Duodenal mucosa (tissue), 2 donors: ENCODE measurements around the gene JMJD8.

Experiments
- H3K27ac ChIP-seq: one replicate; pipeline ENCODE4 v1.7.0; 2013; ENCODE audit warnings: low read depth, low read length
- H3K27me3 ChIP-seq, 2 donors: one replicate each; pipeline ENCODE4 v1.7.0; 2013; ENCODE audit warnings: low read length in 2 of 2, control low read depth in 1 of 2; ENCODE audit not compliant: insufficient read depth in 2 of 2, control insufficient read depth in 1 of 2
- H3K36me3 ChIP-seq, 2 donors: one replicate each; pipeline ENCODE4 v1.7.0; 2013; ENCODE audit warnings: low read length in 2 of 2, control low read depth in 1 of 2; ENCODE audit not compliant: insufficient read depth in 2 of 2, control insufficient read depth in 1 of 2
- H3K4me1 ChIP-seq, 2 donors: one replicate each; pipeline ENCODE4 v1.7.0; 2013; ENCODE audit warnings: low read length in 2 of 2, control low read depth in 1 of 2; ENCODE audit not compliant: insufficient read depth in 2 of 2, control insufficient read depth in 1 of 2
- H3K4me3 ChIP-seq, 2 donors: one replicate each; pipeline ENCODE4 v1.7.0; 2013; ENCODE audit warnings: low read length in 2 of 2, low read depth in 1 of 2
- H3K9ac ChIP-seq, 2 donors: one replicate each; pipeline ENCODE4 v1.7.0; 2013; ENCODE audit warnings: low read length in 2 of 2, low read depth in 1 of 2
- H3K9me3 ChIP-seq, 2 donors: one replicate each; pipeline ENCODE4 v1.7.0; 2013; ENCODE audit warnings: low read length in 2 of 2, control low read depth in 1 of 2; ENCODE audit not compliant: control insufficient read depth in 1 of 2

JMJD8 gene

DNA sequence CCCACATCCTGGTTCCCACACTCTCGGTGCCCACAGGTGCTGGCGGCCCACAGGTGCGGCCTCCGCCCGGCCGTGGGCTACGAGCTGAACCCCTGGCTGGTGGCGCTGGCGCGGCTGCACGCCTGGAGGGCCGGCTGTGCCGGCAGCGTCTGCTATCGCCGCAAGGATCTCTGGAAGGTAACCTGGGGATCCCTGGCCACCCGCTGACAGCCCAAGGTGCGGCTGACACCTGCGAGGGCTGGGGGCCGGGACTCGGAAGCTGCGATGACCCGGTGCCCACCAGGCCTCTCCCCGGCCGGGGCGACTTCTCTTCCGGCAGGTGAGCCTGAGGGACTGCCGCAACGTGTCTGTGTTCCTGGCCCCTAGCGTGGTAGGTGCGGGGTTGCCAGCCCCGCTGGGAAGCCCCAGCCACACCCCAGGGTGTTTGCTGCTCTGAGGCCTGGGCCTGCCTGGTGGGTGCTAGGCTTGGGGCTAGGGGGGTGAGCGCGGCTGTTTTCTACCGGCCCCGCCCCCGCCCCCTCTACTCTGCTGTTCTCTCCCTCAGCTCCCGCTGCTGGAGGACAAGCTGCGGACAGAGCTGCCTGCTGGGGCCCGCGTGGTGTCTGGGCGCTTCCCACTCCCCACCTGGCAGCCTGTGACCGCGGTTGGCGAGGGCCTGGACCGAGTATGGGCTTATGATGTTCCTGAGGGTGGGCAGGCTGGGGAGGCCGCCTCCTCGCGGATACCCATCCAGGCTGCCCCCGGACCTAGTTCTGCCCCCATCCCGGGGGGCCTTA lies 37.8 kb upstream of the JMJD8 start:
- H3K36me3 ChIP-seq: no peaks in the 10 kb centered on the region
- H3K4me3 ChIP-seq: peak overlapping the region; percentile 76 to 77
- peaks cover 20 to 39% of the 10 kb centered on the region in 2 donors for H3K4me1 ChIP-seq
- H3K27ac ChIP-seq: no peak overlapping the region
- peaks cover 15 to 27% of the 10 kb centered on the region in 2 donors for H3K27me3 ChIP-seq
- no peak overlapping the region for H3K9ac ChIP-seq
- H3K9me3 ChIP-seq: no peaks in the 10 kb centered on the region

DNA sequence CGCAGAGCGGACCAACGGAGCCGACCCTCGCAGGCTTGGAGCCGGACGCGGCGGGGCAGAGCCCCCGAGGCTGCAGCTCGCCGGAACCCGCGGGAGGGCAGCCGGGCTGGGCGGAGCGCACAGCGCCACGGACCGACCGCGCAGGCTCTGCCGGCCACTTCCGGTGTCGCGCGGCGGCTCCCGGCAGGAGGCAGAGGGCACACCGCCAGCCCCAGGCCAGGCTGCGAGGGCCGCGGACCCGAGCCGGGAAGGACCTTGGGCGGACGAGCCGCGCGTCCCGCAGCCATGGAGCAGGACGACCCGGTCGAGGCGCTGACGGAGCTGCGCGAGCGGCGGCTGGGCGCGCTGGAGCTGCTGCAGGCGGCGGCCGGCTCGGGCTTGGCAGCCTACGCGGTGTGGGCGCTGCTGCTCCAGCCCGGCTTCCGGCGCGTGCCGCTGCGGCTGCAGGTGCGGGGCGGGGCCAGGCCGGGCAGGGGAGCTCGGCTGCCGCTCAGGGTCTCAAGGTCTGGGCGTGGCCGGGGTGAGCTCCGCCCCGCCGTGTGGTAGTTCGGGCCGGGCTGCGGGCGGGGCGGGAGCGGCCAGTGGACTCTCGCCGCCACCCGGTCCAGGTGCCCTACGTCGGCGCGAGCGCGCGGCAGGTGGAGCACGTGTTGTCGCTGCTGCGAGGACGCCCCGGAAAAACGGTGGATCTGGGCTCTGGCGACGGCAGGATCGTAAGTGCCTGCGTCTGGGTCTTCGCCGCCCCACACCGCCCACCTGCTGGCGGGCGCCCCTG lies 37.0 kb upstream of the JMJD8 start, which contains the start of gene ANTKMT:
TSS of gene ANTKMT (plus strand) at position 157 of the 775 bp plus-strand sequence. CDS start at position 286, 129 bp downstream.
- Histone ChIP-seq H3K27me3 (peaks cover 18 to 30% of the 10 kb centered on the region in 2 donors), H3K27ac (peak within 1 kb of the TSS; percentile 75), H3K9me3 (no peaks in the 10 kb centered on the region), H3K4me3 (peak within 1 kb of the TSS; percentile 76 to 77), H3K4me1 (peaks cover 24 to 39% of the 10 kb centered on the region in 2 donors), H3K9ac (peak within 1 kb of the TSS; percentile 63 to 77), H3K36me3 (no peaks in the 10 kb centered on the region)

DNA sequence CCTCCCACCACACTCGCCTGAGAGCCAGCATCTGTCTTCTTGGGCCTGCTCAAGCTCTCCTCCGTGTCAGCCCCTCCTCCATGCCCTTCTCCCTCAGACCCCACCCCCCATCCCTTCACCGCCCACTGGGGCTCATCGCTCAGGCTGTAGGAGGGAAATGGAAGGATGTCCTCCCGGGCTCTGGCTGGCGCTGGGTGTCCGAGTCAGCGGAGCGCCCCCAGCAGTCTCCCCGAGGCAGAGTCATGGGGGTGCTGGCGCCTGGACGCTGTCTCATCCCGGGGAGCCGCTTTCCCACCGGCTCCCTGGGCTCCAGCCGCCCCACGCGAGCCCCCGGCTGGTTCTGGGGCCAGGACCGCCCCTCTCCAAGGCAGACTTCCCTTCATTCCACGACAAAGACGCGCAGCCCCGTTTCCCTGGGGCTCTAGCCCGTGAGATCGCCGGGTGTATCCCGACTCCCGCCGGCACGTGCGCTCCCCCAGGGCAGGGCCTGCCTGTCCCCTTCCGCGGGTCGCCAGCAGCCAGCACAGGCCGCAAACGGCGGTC lies 36.4 kb upstream of the JMJD8 start:
- Histone ChIP-seq H3K4me3 (peak overlapping the region; percentile 76 to 77), H3K4me1 (peaks cover 27 to 41% of the 10 kb centered on the region in 2 donors), H3K27ac (peak overlapping the region; percentile 75), H3K9me3 (no peaks in the 10 kb centered on the region), H3K36me3 (no peaks in the 10 kb centered on the region), H3K27me3 (peaks cover 15 to 28% of the 10 kb centered on the region in 2 donors), H3K9ac (peak overlapping the region; percentile 63 to 77)

DNA sequence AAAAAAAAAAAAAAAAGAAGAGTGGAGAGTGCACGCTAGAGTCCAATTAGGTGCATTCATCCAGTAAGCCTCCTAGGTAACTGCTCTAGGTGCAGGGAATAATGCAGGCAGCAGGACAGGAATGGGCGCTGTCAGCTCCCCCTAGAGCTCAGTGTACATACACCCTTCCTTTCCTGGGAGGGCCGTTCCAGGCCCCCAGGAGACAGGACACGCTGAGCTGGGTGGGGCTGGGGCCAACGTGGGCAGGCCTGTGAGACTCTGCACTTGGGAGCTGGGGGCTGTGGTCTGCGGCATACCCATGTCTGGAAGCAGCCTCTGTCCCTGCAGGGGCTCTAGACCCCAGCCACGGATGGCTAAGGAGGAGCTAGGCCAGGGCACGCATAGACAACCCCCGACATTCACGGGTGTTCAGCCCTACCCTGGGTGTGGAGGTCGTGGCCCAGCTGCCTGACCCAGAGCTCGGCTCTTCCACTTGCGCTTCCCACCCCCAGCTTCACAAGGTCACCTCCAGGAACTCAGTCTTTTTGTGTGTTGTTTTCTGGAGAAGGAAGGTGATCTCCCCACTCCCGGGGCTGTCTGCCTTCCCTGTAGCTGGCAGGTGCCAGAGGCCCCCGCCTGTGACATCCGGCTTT lies 35.8 kb upstream of the JMJD8 start:
- H3K27ac ChIP-seq: no peak overlapping the region
- H3K9ac ChIP-seq: peak overlapping the region; percentile 63 to 77
- peaks cover 12 to 22% of the 10 kb centered on the region in 2 donors for H3K27me3 ChIP-seq
- no peaks in the 10 kb centered on the region for H3K36me3 ChIP-seq
- H3K4me1 ChIP-seq: peaks cover 27 to 41% of the 10 kb centered on the region in 2 donors
- H3K4me3 ChIP-seq: peak overlapping the region; percentile 76 to 77
- no peaks in the 10 kb centered on the region for H3K9me3 ChIP-seq

DNA sequence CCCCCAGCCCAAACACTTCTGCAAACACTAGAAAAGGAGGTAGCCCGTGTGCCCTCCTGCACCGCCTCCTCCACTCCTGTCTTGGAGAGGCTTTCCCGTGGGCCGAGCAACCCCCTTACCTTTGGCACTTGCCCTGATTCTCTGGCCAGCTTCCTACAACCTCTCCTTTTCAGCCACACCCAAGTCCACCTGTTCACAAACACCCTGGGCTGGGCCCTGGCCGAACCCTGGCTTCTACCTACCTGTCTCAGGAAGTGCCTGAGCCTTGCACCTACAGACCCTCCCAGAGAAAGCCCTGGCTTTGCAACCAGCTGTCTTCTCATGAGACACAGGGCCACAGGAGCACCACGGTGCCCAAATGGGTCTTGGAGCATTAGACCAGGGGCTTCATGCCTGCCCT lies 34.8 kb upstream of the JMJD8 start:
- Histone ChIP-seq H3K27me3 (peaks cover 12 to 24% of the 10 kb centered on the region in 2 donors), H3K36me3 (no peaks in the 10 kb centered on the region), H3K4me3 (peak overlapping the region; percentile 7 to 25), H3K9me3 (no peaks in the 10 kb centered on the region), H3K9ac (no peak overlapping the region), H3K27ac (no peak overlapping the region), H3K4me1 (peaks cover 27 to 45% of the 10 kb centered on the region in 2 donors)

DNA sequence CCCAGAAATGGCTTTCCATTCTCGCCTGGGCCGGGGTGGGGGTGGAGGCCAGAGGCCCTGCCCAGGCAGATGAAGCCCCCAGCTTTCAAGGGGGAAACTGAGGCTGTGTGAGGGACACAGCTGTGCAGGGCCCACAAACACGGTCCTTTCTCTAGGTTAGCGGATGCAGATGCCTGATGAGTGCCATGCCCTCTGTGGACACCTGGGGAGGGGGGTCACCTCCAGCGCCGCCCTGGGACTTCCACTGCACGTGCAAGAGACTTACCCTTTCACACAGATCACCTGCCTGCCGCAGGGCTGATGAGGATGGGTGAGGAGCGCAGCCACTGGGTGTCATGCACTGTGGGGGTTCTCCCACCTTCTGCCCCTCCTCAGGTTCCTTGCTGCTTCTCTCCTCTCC lies 34.3 kb upstream of the JMJD8 start:
- peaks cover 27 to 45% of the 10 kb centered on the region in 2 donors for H3K4me1 ChIP-seq
- H3K27ac ChIP-seq: no peak overlapping the region
- H3K36me3 ChIP-seq: no peaks in the 10 kb centered on the region
- H3K27me3 ChIP-seq: peaks cover 12 to 25% of the 10 kb centered on the region in 2 donors
- no peak overlapping the region for H3K4me3 ChIP-seq
- H3K9ac ChIP-seq: no peak overlapping the region
- H3K9me3 ChIP-seq: no peaks in the 10 kb centered on the region

DNA sequence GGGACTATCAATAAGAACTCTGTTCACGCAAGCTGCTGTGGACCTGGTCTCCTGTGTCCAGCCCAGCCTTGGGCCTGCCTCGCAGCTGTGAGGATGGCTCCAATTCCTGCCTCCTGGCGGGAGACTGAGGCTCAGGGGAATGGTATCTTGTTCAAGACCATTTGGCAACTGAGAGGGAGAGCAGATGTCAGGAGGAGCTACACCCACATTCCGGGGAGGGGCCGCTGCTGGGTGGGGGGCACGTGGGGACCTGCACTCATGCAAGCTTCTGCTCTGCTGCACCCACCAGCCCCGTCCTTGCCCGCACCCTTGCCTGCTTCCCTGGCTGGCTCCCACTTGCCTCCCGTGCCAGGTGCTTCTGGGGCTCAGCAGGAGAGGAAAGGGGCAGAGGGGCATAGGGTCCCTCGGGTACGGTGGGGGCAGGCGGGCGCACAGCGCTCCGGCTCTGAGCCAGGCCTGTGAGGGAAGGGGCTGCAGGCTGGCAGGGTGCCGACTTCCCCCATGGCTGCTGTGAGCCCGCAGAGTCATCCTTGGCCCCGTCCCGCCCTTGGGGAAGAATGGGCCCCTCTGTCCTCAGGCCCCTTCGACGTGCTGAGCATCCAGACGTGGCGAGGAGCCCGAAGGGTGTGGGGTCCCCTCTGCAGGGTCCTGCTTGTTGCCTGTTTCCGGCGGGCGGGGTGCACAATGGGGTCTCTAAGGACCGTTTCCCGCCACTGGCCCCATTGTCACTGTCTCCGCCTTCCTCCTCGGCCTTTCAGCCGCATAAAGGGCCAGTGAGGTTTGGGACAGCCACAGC lies 33.5 kb upstream of the JMJD8 start:
- H3K4me1 ChIP-seq: peaks cover 27 to 45% of the 10 kb centered on the region in 2 donors

DNA sequence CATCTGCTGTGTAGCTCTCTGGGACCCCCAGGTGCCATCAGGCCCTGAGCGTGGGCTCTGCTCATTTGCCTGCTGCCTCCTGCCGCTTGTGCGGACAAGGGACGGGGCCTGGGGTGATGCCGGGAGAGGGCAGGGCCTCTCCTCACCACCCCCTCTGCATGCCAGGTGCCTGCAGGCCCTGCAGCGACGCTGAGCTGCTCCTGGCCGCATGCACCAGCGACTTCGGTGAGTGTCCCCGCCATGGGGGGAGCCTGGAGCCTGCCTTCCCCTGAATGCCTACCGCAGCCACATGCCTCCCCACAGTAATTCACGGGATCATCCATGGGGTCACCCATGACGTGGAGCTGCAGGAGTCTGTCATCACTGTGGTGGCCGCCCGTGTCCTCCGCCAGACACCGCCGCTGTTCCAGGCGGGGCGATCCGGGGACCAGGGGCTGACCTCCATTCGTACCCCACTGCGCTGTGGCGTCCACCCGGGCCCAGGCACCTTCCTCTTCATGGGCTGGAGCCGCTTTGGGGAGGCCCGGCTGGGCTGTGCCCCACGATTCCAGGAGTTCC lies 32.7 kb upstream of the JMJD8 start:
- Histone ChIP-seq H3K9me3 (no peaks in the 10 kb centered on the region), H3K27me3 (peaks cover 12 to 25% of the 10 kb centered on the region in 2 donors), H3K4me3 (no peak overlapping the region), H3K9ac (no peak overlapping the region), H3K27ac (no peak overlapping the region), H3K4me1 (peaks cover 27 to 42% of the 10 kb centered on the region in 2 donors), H3K36me3 (no peaks in the 10 kb centered on the region)

More for the DNA sequence above, 33.5 kb upstream of the JMJD8 start:
- Histone ChIP-seq H3K9me3 (no peaks in the 10 kb centered on the region), H3K36me3 (no peaks in the 10 kb centered on the region), H3K4me3 (no peak overlapping the region), H3K27ac (no peak overlapping the region), H3K9ac (no peak overlapping the region), H3K27me3 (peaks cover 12 to 25% of the 10 kb centered on the region in 2 donors)

DNA sequence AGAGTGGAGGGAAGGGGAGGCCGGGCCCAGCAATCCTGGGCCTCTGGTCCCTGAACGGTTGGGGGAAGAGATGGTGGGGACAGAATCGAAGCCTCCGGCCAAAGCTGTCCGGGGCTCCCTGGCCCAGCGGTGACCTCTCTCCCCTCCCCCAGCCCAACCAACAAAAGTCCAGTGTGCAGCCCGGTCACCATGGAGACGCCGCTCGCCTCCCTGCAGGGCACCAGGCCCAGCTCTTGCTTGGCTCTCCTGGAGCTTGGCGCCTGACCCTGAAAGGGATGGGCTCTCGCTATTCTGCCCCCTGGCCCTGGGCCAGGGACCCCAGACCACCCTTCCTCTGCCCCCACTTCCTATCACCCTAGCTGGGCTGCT lies 32.0 kb upstream of the JMJD8 start:
- Histone ChIP-seq H3K4me1 (peaks cover 27 to 39% of the 10 kb centered on the region in 2 donors), H3K9me3 (no peaks in the 10 kb centered on the region), H3K27me3 (peaks cover 17 to 27% of the 10 kb centered on the region in 2 donors), H3K4me3 (peak overlapping the region in 1 of 2 donors; percentile 43), H3K36me3 (no peaks in the 10 kb centered on the region), H3K27ac (no peak overlapping the region), H3K9ac (no peak overlapping the region)
